ENCODE measurements around the gene NXPE4. TPM values are rescaled to one million over a fixed set of nuclear protein-coding genes. Genes with fewer than 3 reads are reported as not detected.
"Not testable (repeated sequence)": the region's sequence is repeated elsewhere in the genome, so short reads cannot be mapped to it uniquely, and the experiment has no call there.

NXPE4 gene
- polyA plus RNA-seq, 1 of the 3 experiments (the other 2 are of a cell fraction): not detected

DNA sequence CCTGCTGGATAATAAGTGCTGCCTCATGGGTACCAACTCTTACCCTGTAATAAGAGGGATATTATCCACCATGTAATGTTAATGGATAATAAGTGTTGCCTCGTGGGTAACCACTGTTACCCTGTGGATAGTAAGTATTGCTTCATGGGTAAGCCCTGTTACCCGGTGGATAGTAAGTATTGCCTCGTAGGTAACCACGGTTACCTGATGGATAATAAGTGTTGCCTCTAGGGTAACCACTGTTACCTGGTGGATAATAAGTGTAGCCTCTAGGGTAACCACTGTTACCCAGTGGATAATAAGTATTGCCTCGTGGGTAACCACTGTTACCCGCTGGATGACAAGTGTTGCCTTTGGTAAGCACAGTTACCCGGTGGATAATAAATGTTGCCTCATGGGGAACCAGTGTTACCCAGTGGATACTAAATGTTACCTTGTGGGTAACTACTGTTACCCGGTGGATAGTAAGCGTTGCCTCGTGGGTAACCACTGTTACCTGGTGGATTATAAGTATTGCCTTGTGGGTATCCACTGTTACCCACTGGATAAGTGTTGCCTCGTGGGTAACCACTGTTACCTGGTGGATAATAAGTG is 18.6 kb upstream of the NXPE4 start:
- H3K4me2 ChIP-seq: no peak overlapping the region
- DNase-seq: no peak
- H2AFZ ChIP-seq (ENCODE audit: low read depth): no peak overlapping the region
- no peak for TF ChIP-seq GATA2 (CRISPR knock-in tag; IDR thresholded peaks at IDR 0.05)
- TF ChIP-seq TAF1 (IDR thresholded peaks at IDR 0.05; ENCODE audit: borderline replicate concordance, low read depth, low read length): no peak
- TF ChIP-seq GABPA (IDR thresholded peaks at IDR 0.05; ENCODE audit: low read depth): no peak
- TF ChIP-seq SMC3 (IDR thresholded peaks at IDR 0.05; ENCODE audit: low read depth, low read length): no peak
- TF ChIP-seq MXI1 (IDR thresholded peaks at IDR 0.05; ENCODE audit: low read depth, low read length): no peak
- no peak for TF ChIP-seq MEF2A (IDR thresholded peaks at IDR 0.05; ENCODE audit: borderline replicate concordance, low read depth)
- no peak for TF ChIP-seq TEAD4 (IDR thresholded peaks at IDR 0.05; ENCODE audit: borderline replicate concordance, insufficient read depth)
- no peak for TF ChIP-seq RFX5 (IDR thresholded peaks at IDR 0.05; ENCODE audit: low read length)
- TF ChIP-seq FOXM1 (IDR thresholded peaks at IDR 0.05; ENCODE audit: low read depth): no peak
- TF ChIP-seq, protein P1, sequence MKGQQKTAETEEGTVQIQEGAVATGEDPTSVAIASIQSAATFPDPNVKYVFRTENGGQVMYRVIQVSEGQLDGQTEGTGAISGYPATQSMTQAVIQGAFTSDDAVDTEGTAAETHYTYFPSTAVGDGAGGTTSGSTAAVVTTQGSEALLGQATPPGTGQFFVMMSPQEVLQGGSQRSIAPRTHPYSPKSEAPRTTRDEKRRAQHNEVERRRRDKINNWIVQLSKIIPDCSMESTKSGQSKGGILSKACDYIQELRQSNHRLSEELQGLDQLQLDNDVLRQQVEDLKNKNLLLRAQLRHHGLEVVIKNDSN (IDR thresholded peaks at IDR 0.05; ENCODE audit: borderline replicate concordance, low read depth): no peak
- TF ChIP-seq, protein P2, sequence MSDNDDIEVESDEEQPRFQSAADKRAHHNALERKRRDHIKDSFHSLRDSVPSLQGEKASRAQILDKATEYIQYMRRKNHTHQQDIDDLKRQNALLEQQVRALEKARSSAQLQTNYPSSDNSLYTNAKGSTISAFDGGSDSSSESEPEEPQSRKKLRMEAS (IDR thresholded peaks at IDR 0.05; ENCODE audit: low read depth): no peak
- TF ChIP-seq RAD21 (IDR thresholded peaks at IDR 0.05; ENCODE audit: low read length): no peak
- no peak for TF ChIP-seq EZH2phosphoT487 (IDR thresholded peaks at IDR 0.05; ENCODE audit: borderline replicate concordance, low read depth)
- no peak for TF ChIP-seq NFIC (IDR thresholded peaks at IDR 0.05; ENCODE audit: borderline replicate concordance)
- TF ChIP-seq, protein P3, sequence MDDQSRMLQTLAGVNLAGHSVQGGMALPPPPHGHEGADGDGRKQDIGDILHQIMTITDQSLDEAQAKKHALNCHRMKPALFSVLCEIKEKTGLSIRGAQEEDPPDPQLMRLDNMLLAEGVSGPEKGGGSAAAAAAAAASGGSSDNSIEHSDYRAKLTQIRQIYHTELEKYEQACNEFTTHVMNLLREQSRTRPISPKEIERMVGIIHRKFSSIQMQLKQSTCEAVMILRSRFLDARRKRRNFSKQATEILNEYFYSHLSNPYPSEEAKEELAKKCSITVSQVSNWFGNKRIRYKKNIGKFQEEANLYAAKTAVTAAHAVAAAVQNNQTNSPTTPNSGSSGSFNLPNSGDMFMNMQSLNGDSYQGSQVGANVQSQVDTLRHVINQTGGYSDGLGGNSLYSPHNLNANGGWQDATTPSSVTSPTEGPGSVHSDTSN (IDR thresholded peaks at IDR 0.05): no peak
- H4K20me1 ChIP-seq (ENCODE audit: insufficient read depth): no peaks in the 10 kb centered on the region
- no peaks in the 10 kb centered on the region for H3F3A ChIP-seq (replicated peaks; ENCODE audit: insufficient read depth)
- H3K4me1 ChIP-seq (ENCODE audit: control insufficient read depth in 1 of 2, insufficient read depth in 2 of 2, low read depth in 1 of 2, low read length in 1 of 2): no peaks in the 10 kb centered on the region
- ChIA-PET CTCF (no interaction called here), POLR2A (no interaction called here)
- H3K36me3 ChIP-seq (replicated peaks in 1 of 2; ENCODE audit: control insufficient read depth in 1 of 2, insufficient read depth in 2 of 2, low read length in 1 of 2): no peaks in the 10 kb centered on the region
- 66% methylated on average over 10 of the region's 11 CpGs for WGBS (ENCODE audit: low lambda C conversion rate)
- no peak overlapping the region for H3K27ac ChIP-seq (ENCODE audit: low read depth in 2 of 2, low read length in 1 of 2)
- no peak overlapping the region for H3K4me3 ChIP-seq (ENCODE audit: low read depth in 2 of 2, low read length in 1 of 2)
- no peaks in the 10 kb centered on the region for H3K9me3 ChIP-seq
- H3K79me2 ChIP-seq (ENCODE audit: insufficient read depth): no peaks in the 10 kb centered on the region
- no peak overlapping the region for H3K9ac ChIP-seq
- no peaks in the 10 kb centered on the region for H3K27me3 ChIP-seq (ENCODE audit: insufficient read depth)
- no peaks in the 10 kb centered on the region for H3K9me2 ChIP-seq

DNA sequence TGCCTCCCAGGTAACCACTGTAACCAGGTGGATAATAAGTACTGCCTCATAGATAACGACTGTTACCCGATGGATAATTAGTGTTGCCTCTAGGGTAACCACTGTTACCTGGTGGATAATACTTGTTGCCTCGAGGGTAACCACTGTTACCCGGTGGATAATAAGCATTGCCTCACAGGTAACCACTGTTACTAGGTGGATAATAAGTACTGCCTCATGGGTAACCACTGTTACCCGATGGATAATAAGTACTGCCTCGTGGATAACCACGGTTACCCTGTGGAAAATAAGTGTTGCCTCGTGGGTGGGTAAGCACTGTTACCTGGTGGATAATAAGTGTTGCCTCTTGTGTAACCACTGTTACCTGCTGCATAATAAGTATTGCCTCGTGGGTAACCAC is 17.5 kb upstream of the NXPE4 start:
- H3K27ac ChIP-seq (ENCODE audit: low read depth in 2 of 2, low read length in 1 of 2); H3K4me3 ChIP-seq (ENCODE audit: low read depth in 2 of 2, low read length in 1 of 2); DNase-seq; H3K9me2 ChIP-seq; POLR2A ChIA-PET; H3K27me3 ChIP-seq (ENCODE audit: insufficient read depth); H3K9me3 ChIP-seq; H3F3A ChIP-seq (replicated peaks; ENCODE audit: insufficient read depth); CTCF ChIA-PET; H2AFZ ChIP-seq (ENCODE audit: low read depth); H3K79me2 ChIP-seq (ENCODE audit: insufficient read depth); H4K20me1 ChIP-seq (ENCODE audit: insufficient read depth); H3K4me1 ChIP-seq (ENCODE audit: control insufficient read depth in 1 of 2, insufficient read depth in 2 of 2, low read depth in 1 of 2, low read length in 1 of 2); H3K36me3 ChIP-seq (replicated peaks in 1 of 2; ENCODE audit: control insufficient read depth in 1 of 2, insufficient read depth in 2 of 2, low read length in 1 of 2); H3K9ac ChIP-seq; H3K4me2 ChIP-seq: not testable (repeated sequence)
- WGBS (ENCODE audit: low lambda C conversion rate): 44% methylated on average over 9 of the region's 9 CpGs

Data from SK-N-SH (cell line).